Sigmoid colon (tissue), 4 donors: ENCODE results near the gene LDAF1.

Experiments used
- EP300 ChIP-seq, 4 donors: sonication (generic); formaldehyde crosslinking; IDR thresholded peaks; one replicate each; pipeline ENCODE4 v1.6.1; 2017; ENCODE audit warnings: antibody characterized with exemption in 4 of 4
- POLR2AphosphoS5 ChIP-seq, 4 donors: sonication (generic); formaldehyde crosslinking; IDR thresholded peaks; one replicate each; pipeline ENCODE4 v1.6.1; 2017; ENCODE audit warnings: antibody characterized with exemption in 4 of 4

DNA sequence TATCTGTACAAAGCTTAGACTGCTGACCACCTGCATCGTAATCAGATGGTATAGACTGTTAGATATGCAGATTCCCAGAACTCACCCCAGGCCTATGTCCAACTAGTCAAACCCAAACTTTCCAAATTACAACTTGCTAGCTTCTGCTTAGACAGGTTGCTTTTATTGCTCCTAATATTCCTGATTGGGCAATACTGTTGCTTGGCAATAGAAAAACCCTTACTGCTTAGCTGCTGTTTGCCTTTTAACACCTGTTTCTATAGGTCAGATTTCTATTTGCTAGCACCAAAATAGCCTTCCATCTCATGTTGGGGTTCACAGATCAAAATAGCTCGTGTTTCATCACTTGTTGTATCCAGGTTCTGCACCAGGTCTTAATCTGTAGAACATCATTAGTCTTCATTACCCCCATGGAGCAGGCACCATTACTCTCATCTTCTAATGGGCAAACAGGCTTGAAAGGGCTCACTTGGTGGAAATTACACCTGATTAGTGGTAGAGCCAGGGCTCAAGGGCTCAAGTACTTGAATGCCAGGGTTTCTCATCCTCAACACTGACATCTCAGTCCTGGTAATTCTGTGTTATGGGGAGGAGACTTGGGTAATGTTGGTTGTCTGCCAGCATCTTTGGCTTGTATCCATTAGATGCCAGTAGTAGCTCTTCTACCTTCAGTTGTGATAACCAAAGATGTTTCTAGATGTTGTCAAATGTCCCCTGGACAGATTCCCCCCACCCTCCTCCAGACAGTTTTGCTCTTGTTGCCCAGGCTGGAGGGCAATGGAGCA, 50.2 kb downstream of the LDAF1 start:
- TF ChIP-seq EP300 (IDR thresholded peaks at IDR 0.05) = no peak
- TF ChIP-seq POLR2AphosphoS5 (IDR thresholded peaks at IDR 0.05) = no peak
